Loucy (cell line): ENCODE data around the gene CENPI.
A peak's percentile ranks its signal among the peaks of the same experiment; 100 is the strongest.

Source experiments
- H2AFZ ChIP-seq: fragments of 200-600 bp; sonication (generic); 2 replicates; pipeline ENCODE4 v1.6.0; 2016; ENCODE audit warnings: antibody characterized with exemption, mild to moderate bottlenecking, low read length, moderate library complexity
- H3F3A ChIP-seq: fragments of 200-600 bp; 2 replicates; pipeline ENCODE4 v1.6.0; 2016; ENCODE audit warnings: antibody characterized with exemption, low read depth, mild to moderate bottlenecking
- H3K27me3 ChIP-seq: fragments of 200-600 bp; sonication (generic); 2 replicates; pipeline ENCODE4 v1.6.1; 2014; ENCODE audit warnings: low read length, mild to moderate bottlenecking; ENCODE audit not compliant: insufficient read depth, poor library complexity, severe bottlenecking
- H3K36me3 ChIP-seq: fragments of 200-600 bp; sonication (generic); 2 replicates; pipeline ENCODE4 v1.6.1; 2016; ENCODE audit warnings: low read length; ENCODE audit not compliant: insufficient read depth
- H3K4me1 ChIP-seq: fragments of 200-600 bp; sonication (generic); 2 replicates; pipeline ENCODE4 v1.5.1; 2014; ENCODE audit warnings: low read length, mild to moderate bottlenecking; ENCODE audit not compliant: insufficient read depth, poor library complexity, severe bottlenecking
- H3K4me2 ChIP-seq: fragments of 200-600 bp; sonication (generic); 2 replicates; pipeline ENCODE4 v1.6.0; 2014; ENCODE audit warnings: antibody characterized with exemption, low read length, low read depth, mild to moderate bottlenecking; ENCODE audit not compliant: poor library complexity, severe bottlenecking
- H3K4me3 ChIP-seq: fragments of 200-600 bp; sonication (generic); 2 replicates; pipeline ENCODE4 v1.5.1; 2014; ENCODE audit warnings: low read length, mild to moderate bottlenecking, mixed read lengths; ENCODE audit not compliant: poor library complexity, severe bottlenecking
- H3K79me2 ChIP-seq: fragments of 200-600 bp; sonication (generic); 2 replicates; pipeline ENCODE4 v1.6.1; 2014; ENCODE audit warnings: low read length; ENCODE audit not compliant: insufficient read depth
- H3K9ac ChIP-seq: fragments of 200-600 bp; sonication (generic); 2 replicates; pipeline ENCODE4 v1.6.0; 2014; ENCODE audit warnings: mild to moderate bottlenecking, low read depth, low read length, moderate library complexity; ENCODE audit not compliant: poor library complexity, severe bottlenecking
- H3K9me2 ChIP-seq: fragments of 200-600 bp; sonication (generic); replicated peaks from 2 replicates; pipeline ENCODE4 v1.6.1; 2016; ENCODE audit warnings: low read depth, low read length, mixed read lengths
- H3K9me3 ChIP-seq: fragments of 200-600 bp; sonication (generic); 2 replicates; pipeline ENCODE4 v1.6.1; 2014; ENCODE audit warnings: mild to moderate bottlenecking, antibody characterized with exemption, low read length, low read depth; ENCODE audit not compliant: insufficient read depth
- H4K20me1 ChIP-seq: fragments of 200-600 bp; sonication (generic); 2 replicates; pipeline ENCODE4 v1.6.0; 2014; ENCODE audit warnings: antibody characterized with exemption, low read length, mild to moderate bottlenecking; ENCODE audit not compliant: insufficient read depth, poor library complexity, severe bottlenecking
- EZH2phosphoT487 ChIP-seq: fragments of 200-600 bp; IDR thresholded peaks from 2 replicates; pipeline ENCODE4 v1.6.1; 2018; ENCODE audit warnings: antibody characterized with exemption, mild to moderate bottlenecking, moderate library complexity, borderline replicate concordance
- TF ChIP-seq, protein P1 (sequence below): fragments of 200-600 bp; sonication (generic); conservative IDR thresholded peaks from 2 replicates; pipeline ENCODE4 v1.5.1; 2014; ENCODE audit warnings: mild to moderate bottlenecking, antibody characterized with exemption, low read length

Gene CENPI

DNA sequence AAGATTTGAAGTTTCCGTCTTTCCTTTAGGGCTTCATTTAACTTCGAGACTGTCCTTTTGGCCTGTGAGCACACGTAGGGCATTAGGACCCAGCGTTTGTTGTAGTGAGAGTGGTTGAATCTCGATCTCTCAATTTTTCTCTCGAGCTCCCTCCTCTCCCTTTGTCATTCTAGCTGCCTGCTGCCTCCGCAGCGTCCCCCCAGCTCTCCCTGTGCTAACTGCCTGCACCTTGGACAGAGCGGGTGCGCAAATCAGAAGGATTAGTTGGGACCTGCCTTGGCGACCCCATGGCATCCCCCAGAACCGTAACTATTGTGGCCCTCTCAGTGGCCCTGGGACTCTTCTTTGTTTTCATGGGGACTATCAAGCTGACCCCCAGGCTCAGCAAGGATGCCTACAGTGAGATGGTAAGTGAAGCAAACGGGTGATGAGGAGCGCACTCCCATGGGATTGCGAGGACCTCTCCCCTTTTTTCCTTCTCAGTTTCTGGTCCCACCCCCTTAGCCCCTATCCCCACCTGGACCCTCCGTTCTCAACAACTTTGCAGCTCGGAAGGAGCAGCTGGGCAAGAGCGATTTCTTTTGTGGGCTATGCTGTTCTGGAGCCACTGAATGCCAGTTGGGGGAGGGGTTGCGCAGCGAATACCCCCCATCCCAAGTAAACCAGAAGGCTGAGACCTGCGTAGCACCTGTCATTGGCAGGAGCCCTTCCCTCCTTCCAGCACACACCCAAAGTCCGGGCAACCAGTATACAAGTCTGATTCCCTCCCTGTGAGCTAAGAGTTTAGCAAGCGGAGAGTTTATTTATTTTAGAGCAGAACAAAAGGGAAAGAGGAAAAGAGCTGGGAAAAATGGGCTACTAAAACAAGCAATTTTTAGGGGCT, 19.0 kb upstream of the CENPI start, which contains the start of gene TMEM35A:
Gene TMEM35A, plus strand, starts transcription at position 164 of the 883 bp plus-strand sequence. Its CDS starts 124 bp downstream, at position 288.
- Histone ChIP-seq H3K9ac (no peak within 1 kb of the TSS), H3K36me3 (no peaks in the 10 kb centered on the region), H3F3A (no peaks in the 10 kb centered on the region), H3K4me3 (peak within 1 kb of the TSS; percentile 38), H3K79me2 (no peaks in the 10 kb centered on the region), H3K4me1 (no peaks in the 10 kb centered on the region), H3K27me3 (no peaks in the 10 kb centered on the region), H4K20me1 (no peaks in the 10 kb centered on the region), H2AFZ (no peak within 1 kb of the TSS; the same call in 1 of the 2 replicates), H3K4me2 (peak within 1 kb of the TSS; percentile 27), H3K9me2 (no peaks in the 10 kb centered on the region), H3K9me3 (no peaks in the 10 kb centered on the region)
- TF ChIP-seq, protein P1, sequence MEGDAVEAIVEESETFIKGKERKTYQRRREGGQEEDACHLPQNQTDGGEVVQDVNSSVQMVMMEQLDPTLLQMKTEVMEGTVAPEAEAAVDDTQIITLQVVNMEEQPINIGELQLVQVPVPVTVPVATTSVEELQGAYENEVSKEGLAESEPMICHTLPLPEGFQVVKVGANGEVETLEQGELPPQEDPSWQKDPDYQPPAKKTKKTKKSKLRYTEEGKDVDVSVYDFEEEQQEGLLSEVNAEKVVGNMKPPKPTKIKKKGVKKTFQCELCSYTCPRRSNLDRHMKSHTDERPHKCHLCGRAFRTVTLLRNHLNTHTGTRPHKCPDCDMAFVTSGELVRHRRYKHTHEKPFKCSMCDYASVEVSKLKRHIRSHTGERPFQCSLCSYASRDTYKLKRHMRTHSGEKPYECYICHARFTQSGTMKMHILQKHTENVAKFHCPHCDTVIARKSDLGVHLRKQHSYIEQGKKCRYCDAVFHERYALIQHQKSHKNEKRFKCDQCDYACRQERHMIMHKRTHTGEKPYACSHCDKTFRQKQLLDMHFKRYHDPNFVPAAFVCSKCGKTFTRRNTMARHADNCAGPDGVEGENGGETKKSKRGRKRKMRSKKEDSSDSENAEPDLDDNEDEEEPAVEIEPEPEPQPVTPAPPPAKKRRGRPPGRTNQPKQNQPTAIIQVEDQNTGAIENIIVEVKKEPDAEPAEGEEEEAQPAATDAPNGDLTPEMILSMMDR: no peak
- TF ChIP-seq EZH2phosphoT487: no peak

DNA sequence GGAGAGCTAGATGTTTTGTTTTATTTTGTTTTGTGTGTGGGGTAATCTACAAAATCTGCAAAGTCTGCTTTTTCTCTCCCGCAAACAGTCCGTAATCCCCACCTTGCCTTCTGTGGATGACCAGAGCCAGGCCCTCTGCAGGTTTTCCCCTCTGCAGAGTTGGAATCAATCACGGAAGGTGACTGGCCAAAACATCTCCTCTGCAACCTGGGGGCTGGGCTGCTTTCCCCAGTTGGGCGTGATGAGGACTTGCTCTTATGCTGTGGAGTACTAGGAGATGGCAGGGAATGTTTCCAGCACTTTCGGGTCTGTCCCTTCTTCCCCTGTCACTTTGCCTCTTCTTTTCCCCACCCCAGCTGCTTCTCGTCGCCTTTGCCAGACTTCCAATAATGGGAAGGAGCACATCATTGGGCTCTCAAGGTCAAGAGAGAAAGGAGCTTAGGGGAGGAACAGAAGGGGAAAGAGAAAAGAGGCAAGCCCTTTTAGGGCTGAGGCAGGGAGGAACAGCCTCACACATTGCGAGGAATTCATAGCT, 18.2 kb upstream of the CENPI start:
- Histone ChIP-seq H3K4me1 (no peaks in the 10 kb centered on the region), H3K9me3 (no peaks in the 10 kb centered on the region), H3K9me2 (no peaks in the 10 kb centered on the region), H3K9ac (no peak overlapping the region), H3K4me3 (no peak overlapping the region), H3F3A (no peaks in the 10 kb centered on the region), H3K36me3 (no peaks in the 10 kb centered on the region), H3K79me2 (no peaks in the 10 kb centered on the region), H2AFZ (no peak overlapping the region), H3K4me2 (no peak overlapping the region), H4K20me1 (no peaks in the 10 kb centered on the region), H3K27me3 (no peaks in the 10 kb centered on the region)
- TF ChIP-seq, protein P1: no peak
- TF ChIP-seq EZH2phosphoT487: no peak

DNA sequence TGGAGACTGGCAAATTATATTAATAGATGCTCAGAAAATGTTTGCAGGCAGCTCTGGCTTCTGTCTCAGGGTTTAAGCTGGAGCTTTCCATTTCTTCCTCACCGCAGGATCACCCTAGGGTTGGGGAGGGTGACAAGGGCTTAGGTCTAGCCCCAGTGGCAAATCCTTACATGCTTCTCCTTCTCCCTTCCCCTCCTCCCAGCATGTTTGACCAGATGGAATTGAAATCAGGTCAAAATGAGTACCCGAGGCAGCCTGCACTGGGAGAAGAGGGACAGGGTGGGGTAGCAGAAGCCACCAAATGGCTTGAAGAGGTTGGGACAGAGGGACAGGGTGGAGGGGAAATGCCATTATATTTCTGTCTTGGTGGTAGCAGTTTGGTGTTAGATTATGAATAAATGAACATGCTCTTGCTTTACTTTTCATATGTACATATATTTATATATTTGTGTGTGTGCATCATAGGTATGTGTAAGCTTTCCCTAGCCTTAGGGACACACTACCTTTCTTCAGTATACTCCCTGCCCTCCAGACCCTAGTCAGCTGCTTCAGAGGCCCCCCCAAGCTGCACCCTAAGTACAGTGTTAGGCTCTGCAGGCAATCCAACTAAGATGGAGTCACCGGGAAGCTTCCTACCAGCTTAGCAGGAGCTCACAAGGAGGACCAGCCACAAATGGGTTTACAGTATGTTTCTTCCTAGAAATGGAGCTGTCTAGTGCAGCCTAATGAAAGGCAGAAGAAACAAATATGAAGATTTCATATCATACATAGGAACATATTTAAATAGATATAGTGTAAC, 17.5 kb upstream of the CENPI start:
- H3K79me2 ChIP-seq: no peaks in the 10 kb centered on the region
- no peaks in the 10 kb centered on the region for H3K9me3 ChIP-seq
- H2AFZ ChIP-seq: no peak overlapping the region
- no peaks in the 10 kb centered on the region for H3K9me2 ChIP-seq
- H3K36me3 ChIP-seq: no peaks in the 10 kb centered on the region
- H3K4me1 ChIP-seq: no peaks in the 10 kb centered on the region
- no peak for TF ChIP-seq EZH2phosphoT487
- TF ChIP-seq, protein P1: no peak
- H3F3A ChIP-seq: no peaks in the 10 kb centered on the region
- H3K4me3 ChIP-seq: no peak overlapping the region
- H4K20me1 ChIP-seq: no peaks in the 10 kb centered on the region
- no peaks in the 10 kb centered on the region for H3K27me3 ChIP-seq
- no peak overlapping the region for H3K9ac ChIP-seq
- H3K4me2 ChIP-seq: no peak overlapping the region
